AG04450 (cell line): ENCODE results near the gene PAX4. TPM values are rescaled to one million over a fixed set of nuclear protein-coding genes. Genes with fewer than 3 reads are reported as not detected.
A peak's percentile ranks its signal among the peaks of the same experiment; 100 is the strongest.

ENCODE experiments used
- CTCF ChIA-PET: fragments of 300-600, 350-600 bp; formaldehyde crosslinking; extraction: SDS; loops from one replicate; lab custom pipeline; 2022; ENCODE audit warnings: antibody characterized with exemption, inconsistent platforms; lab: Charles Lee
- POLR2A ChIA-PET: fragments of 350-600 bp; formaldehyde crosslinking; extraction: SDS; loops from one replicate; lab custom pipeline; 2021; ENCODE audit warnings: antibody characterized with exemption, inconsistent platforms; lab: Yijun Ruan, JAX
- DNase-seq: peaks from one replicate; pipeline ENCODE4 v3.0.0-alpha.2; 2011; ENCODE audit warnings: low read depth, low spot score
- H3K27ac ChIP-seq: one replicate; pipeline ENCODE4 v1.5.1; 2012; ENCODE audit warnings: low read depth, low read length, control low read depth
- H3K27me3 ChIP-seq: one replicate; pipeline ENCODE4 v1.6.0; 2012; ENCODE audit warnings: low read length; ENCODE audit not compliant: control insufficient read depth, insufficient read depth
- H3K4me3 ChIP-seq: 2 replicates; pipeline ENCODE4 v1.5.1; 2011; ENCODE audit warnings: mild to moderate bottlenecking, low read depth, low read length, control low read depth
- H3K9me3 ChIP-seq: 2 replicates; pipeline ENCODE4 v1.5.1; 2012; ENCODE audit warnings: low read length; ENCODE audit not compliant: control insufficient read depth, insufficient read depth
- CTCF ChIP-seq: IDR thresholded peaks from 2 replicates; pipeline ENCODE4 v1.5.1; 2011; ENCODE audit warnings: low read depth, low read length, control low read depth, inconsistent platforms
- polyA plus RNA-seq: library from polyadenylated mRNA; depleted of rRNA; stranded (reverse); fragments of >200 nt; gene quantifications from 2 replicates; pipeline ENCODE4 v1.2.3, GENCODE V29; 2011

PAX4 gene
- polyA plus RNA-seq, 1 experiment: not detected

- no peak overlapping the region for H3K4me3 ChIP-seq
- H3K9me3 ChIP-seq: peaks cover 7% of the 10 kb centered on the region; the same call in 1 of the 2 replicates
- H3K27ac ChIP-seq: no peak overlapping the region
- CTCF ChIA-PET: no interaction called here
- no peak for TF ChIP-seq CTCF
- peaks cover 17% of the 10 kb centered on the region for H3K27me3 ChIP-seq
- no peak for DNase-seq
- POLR2A ChIA-PET: no interaction called here
These were observed 8.6 kb downstream of the PAX4 start for GRCh38 chr7:127609297-127609696.

- H3K27me3 ChIP-seq: peaks cover 12% of the 10 kb centered on the region
- TF ChIP-seq CTCF: no peak
These were observed 9.5 kb downstream of the PAX4 start for GRCh38 chr7:127608446-127608845.

GRCh38 chr7:127600885-127601284, 17.1 kb downstream of the PAX4 start:
- DNase-seq: no peak
- H3K27me3 ChIP-seq: peaks cover 20% of the 10 kb centered on the region
- no peaks in the 10 kb centered on the region for H3K9me3 ChIP-seq
- H3K4me3 ChIP-seq: no peak overlapping the region
- no peak for TF ChIP-seq CTCF
- no peak overlapping the region for H3K27ac ChIP-seq
- POLR2A ChIA-PET: no interaction called here
- CTCF ChIA-PET: no interaction called here

More at GRCh38 chr7:127608446-127608845, 9.5 kb downstream of the PAX4 start:
- peaks cover 7% of the 10 kb centered on the region; the same call in 1 of the 2 replicates for H3K9me3 ChIP-seq
- DNase-seq: no peak
- POLR2A ChIA-PET: no interaction called here
- no peak overlapping the region for H3K27ac ChIP-seq
- no peak overlapping the region for H3K4me3 ChIP-seq
- CTCF ChIA-PET: no interaction called here

- DNase-seq: no peak
- CTCF ChIA-PET: no interaction called here
- POLR2A ChIA-PET: no interaction called here
These were observed 19.6 kb downstream of the PAX4 start for GRCh38 chr7:127598318-127598717.

GRCh38 chr7:127595737-127596136, 22.2 kb downstream of the PAX4 start:
- TF ChIP-seq CTCF: no peak
- CTCF ChIA-PET: no interaction called here
- POLR2A ChIA-PET: no interaction called here
- H3K9me3 ChIP-seq: no peaks in the 10 kb centered on the region
- H3K27me3 ChIP-seq: peaks cover 15% of the 10 kb centered on the region
- no peak overlapping the region for H3K4me3 ChIP-seq
- no peak overlapping the region for H3K27ac ChIP-seq
- DNase-seq: no peak

More at GRCh38 chr7:127598318-127598717, 19.6 kb downstream of the PAX4 start:
- H3K27me3 ChIP-seq: peaks cover 21% of the 10 kb centered on the region
- no peaks in the 10 kb centered on the region for H3K9me3 ChIP-seq
- H3K4me3 ChIP-seq: no peak overlapping the region
- peak; percentile 25; the same call in 1 of the 2 replicates for TF ChIP-seq CTCF
- H3K27ac ChIP-seq: no peak overlapping the region
